Putamen (tissue), 1 donor: ENCODE measurements around the gene NHS.
"Not testable (repeated sequence)": the region's sequence is repeated elsewhere in the genome, so short reads cannot be mapped to it uniquely, and the experiment has no call there.

ENCODE experiments used
- DNase-seq: peaks from one replicate; pipeline ENCODE4 v3.0.0-alpha.2; 2016; ENCODE audit warnings: low spot score

Gene NHS

DNA sequence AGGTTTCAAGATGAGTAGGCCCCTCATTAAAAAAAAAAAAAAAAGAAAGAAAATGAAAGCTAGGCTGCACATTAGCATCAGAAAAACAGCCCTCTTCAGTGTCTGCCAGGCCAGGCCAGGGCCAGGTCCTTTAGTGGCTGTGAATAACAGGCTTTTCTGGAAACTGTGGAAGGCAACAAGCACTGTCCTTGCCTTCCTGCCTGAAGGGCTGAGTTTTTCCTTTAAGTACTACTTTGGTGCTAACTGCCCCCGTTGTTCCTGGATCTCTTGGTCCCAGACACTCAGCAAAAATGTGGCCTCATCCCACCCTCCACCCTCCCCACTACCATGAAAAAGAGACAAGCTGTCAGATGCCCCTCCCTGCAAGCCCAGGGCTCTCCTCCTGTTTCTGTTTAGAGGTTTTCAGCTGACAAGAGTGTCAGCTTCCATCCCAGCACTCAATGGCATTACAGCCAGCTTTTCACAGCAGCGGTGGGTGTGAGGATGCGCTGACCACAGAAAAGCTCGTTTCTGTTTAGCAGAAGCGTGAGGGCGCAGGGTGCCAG, 174.2 kb downstream of the NHS start:
- no peak for DNase-seq

DNA sequence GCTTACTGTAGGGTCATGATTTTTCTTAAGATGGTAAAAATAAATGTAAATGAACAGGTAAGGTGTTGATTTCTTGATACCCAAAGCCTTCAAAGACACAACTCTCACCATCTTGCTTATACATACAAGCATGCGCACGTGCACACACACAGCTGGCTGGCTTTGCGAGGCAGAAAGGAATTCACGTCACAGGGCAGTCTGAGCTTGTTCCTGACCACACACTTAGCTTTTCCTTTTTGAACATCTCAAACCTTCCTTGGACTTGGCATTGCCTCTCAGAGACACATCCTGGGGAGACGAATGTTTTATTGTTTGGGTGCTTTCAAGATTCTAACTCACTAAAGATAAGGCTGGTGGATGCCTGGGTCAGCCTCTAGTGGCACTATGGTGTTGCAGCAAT, 175.0 kb downstream of the NHS start:
- DNase-seq: no peak

GRCh38 chrX:17552044-17552650, 177.1 kb downstream of the NHS start:
- DNase-seq: no peak

DNA sequence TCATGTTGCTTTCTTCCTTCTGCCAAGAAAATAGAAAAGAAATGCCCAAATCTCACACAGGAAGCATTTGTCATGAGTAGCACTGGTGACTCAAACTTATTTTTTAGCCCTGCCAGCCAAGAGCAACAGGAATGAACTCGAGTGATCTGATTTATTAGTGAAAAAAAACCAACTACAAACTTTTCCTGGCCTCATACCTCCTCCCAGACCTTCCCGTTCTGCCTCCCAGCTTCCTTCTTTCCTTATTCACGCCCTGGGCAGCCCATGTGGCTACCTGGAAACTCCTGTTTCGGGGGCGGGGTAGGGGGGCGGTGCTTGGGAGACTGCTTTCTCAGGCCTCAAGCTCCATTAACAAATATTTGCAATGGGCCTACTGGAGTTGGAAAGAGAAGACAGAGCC, 178.5 kb downstream of the NHS start:
- no peak for DNase-seq

DNA sequence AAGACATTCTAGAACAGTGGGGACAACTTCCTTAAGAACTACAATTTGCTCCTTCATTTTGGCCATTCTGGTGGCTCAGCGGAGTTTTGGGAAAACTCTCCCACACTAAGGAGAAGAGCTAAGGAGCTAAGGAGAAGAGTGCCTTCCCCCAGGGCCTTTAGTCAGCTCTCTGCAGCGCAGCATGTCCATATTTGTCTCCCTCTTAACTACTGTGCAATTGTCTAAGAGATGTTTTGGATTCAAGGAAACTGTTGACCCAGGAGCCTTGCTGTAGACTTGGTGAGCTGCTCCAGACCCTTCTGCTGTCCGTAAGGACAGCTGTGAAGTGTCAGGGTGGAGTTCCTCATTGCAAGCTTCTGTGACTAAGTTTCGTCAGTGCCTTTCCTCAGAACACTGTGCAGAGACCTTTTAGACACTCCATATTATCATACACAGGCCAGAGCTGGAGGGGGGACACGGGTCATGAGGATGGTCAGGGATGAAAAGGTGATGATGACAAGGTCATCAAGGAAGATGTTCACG, 179.0 kb downstream of the NHS start:
- no peak for DNase-seq

DNA sequence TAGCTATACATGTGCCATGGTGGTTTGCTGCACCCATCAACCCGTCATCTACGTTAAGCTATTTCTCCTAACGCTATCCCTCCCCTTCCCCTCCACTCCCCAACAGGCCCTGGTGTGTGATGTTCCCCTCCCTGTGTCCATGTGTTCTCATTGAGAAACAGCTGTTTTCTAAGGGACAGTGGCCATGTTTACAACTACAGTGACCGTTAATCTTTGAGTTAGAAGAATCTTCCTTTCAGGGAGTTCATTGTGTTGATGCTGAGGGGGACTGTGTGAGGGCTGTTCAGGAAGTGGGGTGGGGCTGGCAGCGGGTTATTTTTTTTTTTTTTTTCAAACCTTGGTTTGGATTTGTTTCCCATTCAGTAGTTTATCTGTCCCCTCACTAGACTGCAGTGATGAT, 179.9 kb downstream of the NHS start:
- no peak for DNase-seq

GRCh38 chrX:17555846-17556245, 180.8 kb downstream of the NHS start:
- no peak for DNase-seq

DNA sequence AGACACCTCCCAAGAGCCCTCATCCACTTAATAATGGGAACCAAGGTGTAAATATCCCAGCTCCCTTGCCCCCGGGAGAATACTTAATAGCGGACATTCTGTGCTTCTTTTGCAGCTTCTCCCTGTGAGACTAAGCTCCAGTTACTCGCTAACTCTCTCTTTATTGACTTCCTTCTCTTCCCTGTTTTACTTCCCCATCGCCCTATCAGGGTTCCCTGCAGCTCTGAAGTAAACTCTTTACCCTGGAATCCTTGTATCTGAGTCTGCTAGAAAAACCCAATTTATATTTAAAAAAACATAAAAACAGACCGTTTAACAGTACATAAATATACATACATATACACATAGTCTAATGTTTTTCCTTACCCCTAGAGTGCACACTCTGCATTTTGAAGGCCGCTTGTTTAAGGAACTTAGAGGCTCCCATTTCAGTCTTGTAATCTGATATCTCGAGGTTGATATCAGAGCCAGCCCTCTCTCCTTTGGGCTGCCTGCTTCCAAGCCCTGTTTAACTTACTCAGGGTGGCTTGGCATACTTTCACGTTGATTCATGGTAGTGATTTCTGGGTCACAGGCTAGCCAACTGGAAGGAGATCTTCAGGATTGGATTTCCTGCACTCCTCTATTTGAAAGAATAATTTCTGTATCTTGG, 184.9 kb downstream of the NHS start:
- DNase-seq: no peak

DNA sequence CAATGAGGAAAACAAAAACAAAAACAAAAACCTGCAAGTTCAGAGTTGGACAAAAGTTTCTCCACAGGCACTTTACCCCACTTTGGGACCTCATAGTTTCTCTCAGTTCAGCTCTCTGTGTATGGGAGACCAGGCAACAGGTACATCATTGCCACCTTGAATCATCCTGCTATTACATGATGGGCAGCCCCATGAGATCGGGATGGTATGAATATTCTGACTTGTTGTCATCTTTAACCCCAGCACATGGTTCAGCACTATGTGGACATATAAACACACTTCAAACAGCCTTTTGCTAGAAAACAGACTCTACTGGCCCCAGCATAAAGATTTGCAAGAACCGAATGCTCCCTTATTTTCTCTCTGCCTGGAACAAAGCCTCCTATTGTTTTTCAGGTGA, 185.4 kb downstream of the NHS start:
- no peak for DNase-seq

DNA sequence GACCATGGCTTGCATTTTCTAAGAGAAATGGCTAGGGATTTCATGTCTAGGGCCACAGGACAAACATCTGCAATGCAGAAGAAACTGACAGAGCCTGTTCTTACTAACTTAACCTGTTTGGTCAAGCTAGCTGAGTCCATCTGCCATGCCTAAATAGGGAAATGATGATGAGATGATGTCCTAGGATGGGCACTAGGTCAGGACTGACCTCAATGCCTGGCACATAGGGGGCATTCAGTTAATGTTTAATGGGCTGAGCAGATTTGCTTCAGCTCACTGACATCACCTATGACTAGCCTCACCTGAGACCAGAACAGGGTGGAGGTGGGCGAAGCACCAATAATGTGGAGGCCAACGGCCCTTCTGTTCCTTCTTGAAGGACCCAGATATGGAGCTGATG, 188.1 kb downstream of the NHS start:
- DNase-seq: no peak

- DNase-seq: no peak
Observed at GRCh38 chrX:17563515-17563914, 188.5 kb downstream of the NHS start.

- no peak for DNase-seq
Observed at GRCh38 chrX:17564689-17565409, 189.8 kb downstream of the NHS start.

- DNase-seq: no peak
Observed at GRCh38 chrX:17566740-17567139, 191.7 kb downstream of the NHS start.

GRCh38 chrX:17567187-17567586, 192.2 kb downstream of the NHS start:
- DNase-seq: no peak

GRCh38 chrX:17567821-17568220, 192.8 kb downstream of the NHS start:
- no peak for DNase-seq

GRCh38 chrX:17568804-17569203, 193.8 kb downstream of the NHS start:
- DNase-seq: not testable (repeated sequence)

GRCh38 chrX:17579026-17579425, 204.0 kb downstream of the NHS start:
- no peak for DNase-seq

GRCh38 chrX:17580539-17581152, 205.6 kb downstream of the NHS start:
- DNase-seq: no peak

GRCh38 chrX:17581641-17582040, 206.6 kb downstream of the NHS start:
- DNase-seq: no peak

DNA sequence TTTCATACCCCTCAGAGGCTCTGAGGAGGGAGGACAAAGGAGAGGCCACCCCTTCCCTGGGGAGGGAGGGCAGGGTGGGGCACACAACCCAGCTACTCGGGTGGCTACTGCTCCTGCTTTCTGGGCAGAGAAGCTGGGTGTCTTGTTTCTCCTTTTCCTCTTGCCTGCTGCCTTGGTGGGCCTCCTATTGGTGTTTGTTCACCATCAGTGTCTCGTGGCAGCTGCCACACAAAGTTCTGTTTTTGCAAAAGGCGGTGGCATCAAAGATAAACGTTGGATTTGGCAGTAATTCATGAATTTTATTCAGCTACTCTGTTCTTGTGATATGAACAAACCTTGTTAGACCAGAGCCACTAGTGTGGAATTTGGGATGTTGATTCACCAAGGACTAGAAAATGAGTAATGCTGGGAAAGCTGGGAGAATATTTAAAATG, 209.3 kb downstream of the NHS start:
- no peak for DNase-seq

DNA sequence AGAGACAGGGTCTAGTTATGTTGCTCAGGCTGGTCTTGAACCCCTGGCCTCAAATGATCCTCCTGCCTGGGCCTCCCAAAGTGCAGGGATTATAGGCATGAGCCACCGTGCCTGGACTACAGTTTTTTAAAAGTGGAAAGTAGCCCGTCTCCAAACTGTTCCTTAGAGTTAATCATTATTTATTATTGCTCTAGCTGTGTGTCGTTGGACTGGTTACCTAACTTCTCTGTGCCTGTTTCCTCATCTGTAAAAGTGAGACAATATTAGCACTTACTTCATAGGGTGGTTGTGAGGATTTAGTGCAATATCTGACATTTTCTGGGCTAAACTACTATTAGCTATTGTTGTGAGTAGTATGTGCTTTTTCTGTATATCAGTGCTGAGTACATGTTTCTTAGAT, 210.0 kb downstream of the NHS start:
- no peak for DNase-seq

GRCh38 chrX:17587366-17587765, 212.4 kb downstream of the NHS start:
- DNase-seq: no peak

DNA sequence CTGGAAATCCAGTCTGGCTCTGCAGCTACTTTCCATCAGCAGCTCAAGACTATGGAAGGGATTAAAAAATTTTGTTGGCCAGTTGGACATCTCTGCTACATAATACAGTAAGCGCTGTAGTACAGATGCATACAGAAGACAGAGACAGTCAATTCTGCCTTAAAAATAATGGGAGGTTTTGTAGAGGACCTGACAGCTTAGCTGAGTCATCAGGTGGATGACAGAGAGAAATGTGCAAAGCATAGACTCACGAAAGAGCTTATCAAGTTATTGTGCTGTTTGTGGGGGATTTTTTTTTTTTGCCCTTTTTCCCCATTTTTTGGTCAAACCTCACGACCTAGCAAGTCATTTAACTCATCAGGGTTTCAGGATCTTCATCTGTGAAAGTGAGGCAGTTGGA, 213.3 kb downstream of the NHS start:
- no peak for DNase-seq
